BLaER1 (cell line): ENCODE measurements around the gene OS9.

Source experiments
- H3K27ac ChIP-seq: shearing (Covaris generic); formaldehyde crosslinking; 2 replicates; pipeline ENCODE4 v1.8.1; 2022
- H3K27me3 ChIP-seq: shearing (Covaris generic); formaldehyde crosslinking; 2 replicates; pipeline ENCODE4 v1.8.1; 2022
- H3K36me3 ChIP-seq: shearing (Covaris generic); formaldehyde crosslinking; 2 replicates; pipeline ENCODE4 v1.8.1; 2022
- H3K4me1 ChIP-seq: shearing (Covaris generic); formaldehyde crosslinking; 2 replicates; pipeline ENCODE4 v1.8.1; 2022
- H3K4me2 ChIP-seq: shearing (Covaris generic); formaldehyde crosslinking; 2 replicates; pipeline ENCODE4 v1.8.1; 2022
- H3K4me3 ChIP-seq: shearing (Covaris generic); formaldehyde crosslinking; 2 replicates; pipeline ENCODE4 v1.8.1; 2022
- H3K9ac ChIP-seq: shearing (Covaris generic); formaldehyde crosslinking; 2 replicates; pipeline ENCODE4 v1.8.1; 2022
- H3K9me3 ChIP-seq: shearing (Covaris generic); formaldehyde crosslinking; 2 replicates; pipeline ENCODE4 v1.8.1; 2022
- H4K20me1 ChIP-seq: shearing (Covaris generic); formaldehyde crosslinking; 2 replicates; pipeline ENCODE4 v1.8.1; 2022
- Cebpa-rat ChIP-seq: shearing (Covaris generic); IDR thresholded peaks from 2 replicates; pipeline ENCODE4 v1.8.1; 2022

OS9 gene

DNA sequence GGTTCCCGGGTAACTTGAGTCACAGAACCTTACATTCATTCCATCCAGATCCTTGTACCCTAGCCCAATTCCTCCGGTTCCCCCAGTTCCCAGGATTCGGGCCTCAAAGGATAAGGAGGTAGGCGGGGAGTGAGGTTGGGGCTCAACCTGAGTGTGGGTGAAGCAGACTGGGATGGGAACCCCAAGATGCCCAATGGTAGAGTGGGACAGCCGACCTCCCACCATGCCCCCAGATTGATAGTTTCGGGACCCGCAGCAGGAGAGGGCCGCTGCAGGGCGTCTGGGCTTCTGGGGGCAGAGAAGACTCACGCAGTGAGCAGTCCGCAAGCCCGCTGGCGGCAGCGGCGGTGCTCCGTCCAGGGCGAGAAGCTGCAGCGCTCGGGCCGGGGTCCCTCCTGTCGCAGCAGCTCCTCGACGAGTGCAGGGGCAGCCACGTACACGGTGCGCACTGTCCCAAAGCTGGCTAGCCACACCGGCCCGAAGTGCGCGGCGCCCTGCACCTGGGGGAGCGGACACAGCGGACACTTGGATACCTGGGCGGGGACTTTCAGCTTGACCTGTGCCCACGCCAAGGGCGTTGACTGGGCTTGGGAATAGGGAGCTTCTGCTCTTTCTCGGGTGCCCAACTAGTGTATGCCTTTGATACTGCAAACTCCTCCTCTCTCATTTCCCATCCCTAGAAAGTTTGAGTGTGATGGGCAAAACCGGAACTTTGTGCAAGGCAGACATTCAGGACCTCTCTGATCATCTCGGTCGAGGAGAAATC is 71.9 kb downstream of the OS9 start:
- H3K4me1 ChIP-seq = peaks cover 15% of the 10 kb centered on the region
- H3K4me3 ChIP-seq = peak overlapping the region; percentile 47
- H4K20me1 ChIP-seq = peaks cover 77% of the 10 kb centered on the region
- no peaks in the 10 kb centered on the region; the same call in 1 of the 2 replicates for H3K9me3 ChIP-seq
- peaks cover 81% of the 10 kb centered on the region for H3K27me3 ChIP-seq
- TF ChIP-seq Cebpa-rat = no peak
- no peak overlapping the region for H3K9ac ChIP-seq
- peaks cover 31% of the 10 kb centered on the region for H3K36me3 ChIP-seq
- peak overlapping the region; percentile 33 for H3K4me2 ChIP-seq
- no peak overlapping the region for H3K27ac ChIP-seq

DNA sequence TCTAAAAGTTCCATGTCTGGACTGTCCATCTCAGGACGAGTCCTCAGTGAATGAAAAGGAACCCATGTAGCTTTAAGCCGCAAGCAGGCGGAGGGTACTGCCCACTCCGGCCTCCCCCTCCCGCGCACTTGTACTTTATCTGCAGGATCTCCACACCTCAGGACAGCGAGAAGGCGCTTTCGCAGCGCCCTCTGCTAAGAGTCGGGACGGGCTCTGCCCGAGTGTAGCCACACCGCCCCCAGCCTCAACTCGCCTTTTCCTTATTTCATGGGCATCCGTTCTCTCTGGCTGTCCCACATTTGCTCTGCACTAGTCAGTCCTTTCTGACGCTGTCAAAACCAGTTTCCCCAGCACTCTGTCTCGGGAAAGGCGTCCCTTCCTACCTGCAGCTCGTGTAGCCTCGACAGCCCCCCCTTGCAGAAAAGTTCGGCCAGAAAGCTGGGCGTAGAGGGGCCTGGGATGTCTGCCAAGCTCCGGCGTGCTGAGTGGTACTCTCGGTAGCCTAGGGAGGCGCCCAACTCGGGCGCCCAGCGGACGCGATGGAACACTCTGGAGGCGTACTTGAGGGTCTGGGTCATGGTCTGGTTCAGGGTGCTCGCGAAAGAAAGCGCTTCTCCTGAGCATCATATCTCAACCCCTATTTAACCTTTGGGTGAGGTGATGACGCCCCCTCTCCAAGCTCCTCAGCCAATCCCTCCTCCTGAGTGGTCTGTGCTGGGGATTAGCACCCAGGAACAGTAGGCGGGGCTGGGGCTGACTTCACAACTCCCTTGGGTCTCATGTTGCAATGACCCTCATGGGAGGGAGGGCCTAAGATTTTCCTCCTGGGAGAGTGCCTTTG is 72.8 kb downstream of the OS9 start, which contains the start of gene CYP27B1:
TSS of gene CYP27B1 (minus strand) at position 615 of the 841 bp plus-strand sequence. CDS start at position 578, 37 bp downstream.
- H3K4me2 ChIP-seq = no peak within 1 kb of the TSS
- H3K9ac ChIP-seq = no peak within 1 kb of the TSS
- H3K27me3 ChIP-seq = peaks cover 73% of the 10 kb centered on the region
- no peak within 1 kb of the TSS for H3K4me3 ChIP-seq
- peaks cover 32% of the 10 kb centered on the region for H3K36me3 ChIP-seq
- H3K4me1 ChIP-seq = peaks cover 21% of the 10 kb centered on the region
- H4K20me1 ChIP-seq = peaks cover 69% of the 10 kb centered on the region
- TF ChIP-seq Cebpa-rat = no peak
- H3K27ac ChIP-seq = no peak within 1 kb of the TSS
- no peaks in the 10 kb centered on the region; the same call in 1 of the 2 replicates for H3K9me3 ChIP-seq

DNA sequence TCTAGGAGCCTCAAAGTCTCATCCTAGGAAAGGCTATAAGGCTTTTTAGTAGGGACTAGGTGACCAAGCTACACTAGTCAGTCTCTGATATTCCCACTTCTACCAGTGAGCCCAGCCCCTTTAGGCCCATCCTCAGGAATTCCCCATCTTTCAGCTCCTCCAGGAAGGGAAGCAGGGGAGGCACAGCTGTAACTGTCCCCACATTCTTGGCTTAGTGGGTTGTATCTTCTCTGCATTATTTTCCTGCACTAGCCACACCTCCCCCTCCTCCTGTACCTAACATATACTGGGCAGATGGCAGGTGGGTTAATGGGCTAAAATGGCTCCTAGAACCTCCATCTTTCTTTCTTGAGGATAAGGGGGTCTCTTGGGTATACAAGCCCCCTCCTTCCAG is 73.4 kb downstream of the OS9 start:
- TF ChIP-seq Cebpa-rat = no peak
- Histone ChIP-seq H3K36me3 (peaks cover 32% of the 10 kb centered on the region), H4K20me1 (peaks cover 62% of the 10 kb centered on the region), H3K9me3 (no peaks in the 10 kb centered on the region; the same call in 1 of the 2 replicates), H3K4me3 (no peak overlapping the region), H3K4me1 (peaks cover 21% of the 10 kb centered on the region), H3K27ac (no peak overlapping the region), H3K27me3 (peaks cover 67% of the 10 kb centered on the region), H3K9ac (no peak overlapping the region), H3K4me2 (no peak overlapping the region)

DNA sequence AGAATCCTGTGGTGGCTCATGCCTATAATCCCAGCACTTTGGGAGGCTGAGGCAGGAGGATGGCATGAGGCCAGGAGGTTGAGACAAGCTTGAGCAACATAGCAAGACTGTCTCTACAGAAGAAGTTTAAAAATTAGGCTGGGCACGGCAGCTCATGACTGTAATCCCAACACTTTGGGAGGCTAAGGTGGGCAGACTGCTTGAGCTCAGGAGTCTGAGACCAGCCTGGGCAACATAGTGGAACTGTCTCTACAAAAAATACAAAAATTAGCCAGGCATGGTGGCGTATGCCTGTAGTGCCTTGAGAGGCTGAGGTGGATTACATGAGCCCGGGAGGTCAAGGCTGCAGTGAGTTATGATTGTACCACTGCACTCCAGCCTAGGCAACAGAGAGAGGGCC is 73.9 kb downstream of the OS9 start:
- peaks cover 58% of the 10 kb centered on the region for H4K20me1 ChIP-seq

DNA sequence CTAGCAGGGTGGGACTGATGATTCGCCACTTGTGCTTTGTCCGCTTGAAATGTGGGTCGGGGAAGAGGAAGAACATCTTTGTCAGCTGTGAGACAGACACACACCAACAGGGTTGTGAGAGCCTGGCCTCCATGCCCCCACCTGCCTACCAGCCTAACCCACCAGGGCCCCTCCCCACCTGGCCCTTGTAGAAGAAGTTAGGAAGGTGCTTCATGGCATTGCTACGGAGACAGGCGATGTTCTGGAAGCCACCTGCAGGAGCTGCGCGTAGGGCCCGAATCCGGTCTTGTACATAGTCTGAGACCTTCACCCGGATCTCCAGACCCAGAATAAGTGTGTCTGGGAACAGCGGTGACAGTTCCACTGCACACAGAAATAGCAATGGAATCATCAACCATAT is 75.7 kb downstream of the OS9 start:
- H3K36me3 ChIP-seq = peaks cover 32% of the 10 kb centered on the region
- H3K4me2 ChIP-seq = no peak overlapping the region
- no peaks in the 10 kb centered on the region; the same call in 1 of the 2 replicates for H3K9me3 ChIP-seq
- TF ChIP-seq Cebpa-rat = no peak
- H4K20me1 ChIP-seq = peaks cover 43% of the 10 kb centered on the region
- H3K9ac ChIP-seq = no peak overlapping the region
- H3K4me1 ChIP-seq = peaks cover 35% of the 10 kb centered on the region
- H3K27ac ChIP-seq = no peak overlapping the region
- no peak overlapping the region for H3K4me3 ChIP-seq
- peaks cover 44% of the 10 kb centered on the region for H3K27me3 ChIP-seq

More for the DNA sequence above, 73.9 kb downstream of the OS9 start:
- no peak overlapping the region for H3K4me2 ChIP-seq
- no peak overlapping the region for H3K27ac ChIP-seq
- TF ChIP-seq Cebpa-rat = no peak
- no peak overlapping the region for H3K9ac ChIP-seq
- H3K36me3 ChIP-seq = peaks cover 32% of the 10 kb centered on the region
- no peaks in the 10 kb centered on the region; the same call in 1 of the 2 replicates for H3K9me3 ChIP-seq
- H3K4me1 ChIP-seq = peaks cover 25% of the 10 kb centered on the region
- H3K27me3 ChIP-seq = peaks cover 61% of the 10 kb centered on the region
- no peak overlapping the region for H3K4me3 ChIP-seq

DNA sequence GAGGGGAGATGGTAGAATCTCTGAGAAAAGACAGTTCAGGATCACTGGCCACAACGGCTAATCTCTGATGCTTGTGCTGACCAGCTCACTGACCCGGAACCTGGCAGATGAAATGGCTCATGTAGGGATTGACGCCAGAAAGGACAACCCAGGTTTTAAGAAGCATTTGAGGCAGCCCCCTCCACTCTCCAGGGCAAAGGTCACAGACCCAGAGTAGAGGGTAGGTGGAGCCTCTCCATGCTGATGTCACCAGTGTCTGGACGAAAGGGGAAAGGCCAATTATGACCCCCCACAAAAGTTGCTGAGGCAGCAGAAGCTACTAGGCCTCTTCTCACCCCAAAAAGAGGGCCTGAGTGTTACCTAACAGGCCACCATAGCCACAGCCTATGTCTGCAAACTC is 76.8 kb downstream of the OS9 start:
- Histone ChIP-seq H3K4me2 (peak overlapping the region; percentile 91), H3K27ac (no peak overlapping the region), H3K27me3 (peaks cover 32% of the 10 kb centered on the region), H3K4me3 (peak overlapping the region; percentile 84; the same call in 1 of the 2 replicates), H3K9me3 (no peaks in the 10 kb centered on the region), H4K20me1 (peaks cover 32% of the 10 kb centered on the region), H3K36me3 (peaks cover 32% of the 10 kb centered on the region), H3K9ac (no peak overlapping the region; the same call in 1 of the 2 replicates), H3K4me1 (peaks cover 24% of the 10 kb centered on the region)
- TF ChIP-seq Cebpa-rat = no peak
